Effector CD4-positive, alpha-beta T cell (primary cell): ENCODE measurements around the gene SFTA2.
"Not testable (repeated sequence)": the region's sequence is repeated elsewhere in the genome, so short reads cannot be mapped to it uniquely, and the experiment has no call there.

Experiments
- DNase-seq: peaks from one replicate; pipeline ENCODE4 v3.0.0-alpha.2; 2020

The SFTA2 gene

DNA sequence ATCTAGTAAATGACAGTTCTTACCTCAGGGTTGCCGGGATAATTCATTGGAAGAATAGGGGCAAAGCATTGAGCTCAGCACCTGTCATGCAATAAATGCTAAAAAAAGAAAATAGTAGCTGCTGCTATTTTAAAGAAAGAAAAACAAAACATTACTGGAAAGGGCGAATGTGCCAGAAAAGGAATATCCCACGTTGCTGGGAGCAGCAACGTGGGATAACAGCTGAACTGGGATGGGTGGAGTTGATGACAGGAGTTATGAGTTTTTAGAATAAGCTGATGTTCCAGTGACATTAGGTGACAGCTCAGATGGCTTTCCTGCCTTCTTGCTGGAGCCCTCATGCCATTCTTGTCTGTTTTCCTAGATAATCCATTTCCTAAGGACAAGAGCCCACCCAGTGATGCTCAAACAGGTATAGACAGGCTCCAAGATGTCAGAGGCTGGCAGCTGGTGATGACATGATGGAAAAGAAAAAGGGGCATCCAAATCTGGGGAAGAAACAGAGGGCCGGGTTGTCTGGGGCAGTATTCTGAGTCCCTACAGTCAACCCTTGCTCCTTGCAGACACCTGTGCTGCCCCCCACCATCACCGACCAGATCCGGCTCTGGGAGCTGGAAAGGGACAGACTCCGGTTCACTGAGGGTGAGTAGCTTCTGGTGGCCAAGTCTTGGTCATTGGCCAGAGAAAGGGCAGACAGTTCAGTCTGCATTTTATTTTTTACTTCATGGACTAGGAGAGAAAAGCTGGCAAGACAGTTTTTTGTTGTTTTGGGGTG lies 19.0 kb downstream of the SFTA2 start:
- DNase-seq, result no peak

DNA sequence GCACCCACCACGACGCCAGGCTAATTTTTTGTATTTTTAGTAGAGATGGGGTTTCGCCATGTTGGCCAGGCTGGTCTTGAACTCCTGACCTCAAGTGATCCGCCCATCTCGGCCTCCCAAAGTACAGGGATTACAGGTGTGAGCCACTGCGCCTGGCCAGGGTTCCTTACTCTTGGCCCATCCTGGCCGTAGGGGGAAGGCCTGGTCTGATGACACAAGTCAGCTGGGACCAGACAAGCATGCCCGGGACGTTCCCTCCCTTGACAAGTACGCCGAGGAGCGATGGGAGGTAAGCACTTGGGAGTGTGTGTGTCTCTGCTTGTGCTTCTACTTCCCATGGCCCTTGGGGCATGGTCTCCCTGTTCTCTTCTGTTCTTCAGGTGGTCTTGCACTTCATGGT lies 21.5 kb downstream of the SFTA2 start:
- DNase-seq, result not testable (repeated sequence)

DNA sequence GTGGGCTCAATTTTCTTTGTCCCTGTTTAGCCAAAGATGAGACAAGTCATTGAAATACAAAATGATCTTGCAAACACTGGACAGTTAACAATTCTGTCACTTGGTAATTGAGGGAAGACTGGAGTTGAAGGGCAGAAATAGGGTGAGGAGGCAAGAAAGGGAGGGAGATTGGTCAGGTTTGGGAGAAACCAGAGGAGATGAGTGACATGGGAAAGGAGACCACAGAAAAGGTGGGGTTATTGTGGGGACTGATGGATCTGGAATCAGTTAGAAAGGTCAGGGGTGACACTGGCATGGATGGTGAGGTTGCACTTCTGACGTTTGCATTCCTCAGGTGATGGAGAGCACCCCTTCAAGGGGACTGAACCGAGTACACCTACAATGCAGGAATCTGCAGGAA lies 23.3 kb downstream of the SFTA2 start:
- no peak for DNase-seq

DNA sequence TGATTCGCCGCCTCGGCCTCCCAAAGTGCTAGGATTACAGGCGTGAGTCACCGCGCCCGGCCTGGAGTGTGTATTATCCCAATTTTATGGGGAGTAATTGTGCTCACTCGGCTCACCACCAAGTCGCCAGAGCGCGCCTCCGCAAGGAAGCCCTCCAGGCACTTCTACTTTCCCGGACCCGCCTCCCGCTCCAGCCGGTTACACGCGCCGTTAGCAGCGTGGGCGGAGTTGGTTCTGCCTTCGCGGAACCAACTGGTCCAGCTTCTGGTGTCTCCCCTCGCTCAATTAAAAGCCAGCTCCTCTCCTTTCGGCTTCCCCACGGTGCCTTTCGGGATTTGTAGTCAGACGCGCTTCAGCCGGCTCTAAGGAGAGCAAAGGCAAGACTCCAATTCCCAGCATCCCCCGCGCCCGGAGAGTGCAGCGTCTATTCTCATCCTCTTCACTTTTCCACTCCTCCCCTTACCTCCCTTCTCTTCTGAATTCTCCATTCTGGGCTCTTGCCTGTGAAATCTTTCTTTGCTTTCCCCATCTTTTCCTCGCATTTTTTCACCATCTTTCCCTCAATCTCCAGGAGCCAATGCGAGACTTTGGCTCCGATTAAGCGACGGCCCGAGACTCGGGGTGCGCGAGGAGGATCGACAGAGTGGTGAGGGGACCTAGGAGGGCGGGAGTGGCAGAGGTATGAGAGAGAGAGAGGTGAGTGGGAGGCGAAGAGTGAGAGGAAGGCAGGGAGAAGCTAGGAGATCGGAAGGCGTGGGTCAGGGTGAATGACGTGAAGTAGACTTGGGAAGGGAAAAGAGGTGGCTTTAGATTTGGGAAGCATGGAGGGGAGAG lies 24.0 kb downstream of the SFTA2 start, which contains the start of gene GTF2H4:
Gene GTF2H4, plus strand, starts transcription at position 450 of the 834 bp plus-strand sequence.
- peak; percentile 92 for DNase-seq

DNA sequence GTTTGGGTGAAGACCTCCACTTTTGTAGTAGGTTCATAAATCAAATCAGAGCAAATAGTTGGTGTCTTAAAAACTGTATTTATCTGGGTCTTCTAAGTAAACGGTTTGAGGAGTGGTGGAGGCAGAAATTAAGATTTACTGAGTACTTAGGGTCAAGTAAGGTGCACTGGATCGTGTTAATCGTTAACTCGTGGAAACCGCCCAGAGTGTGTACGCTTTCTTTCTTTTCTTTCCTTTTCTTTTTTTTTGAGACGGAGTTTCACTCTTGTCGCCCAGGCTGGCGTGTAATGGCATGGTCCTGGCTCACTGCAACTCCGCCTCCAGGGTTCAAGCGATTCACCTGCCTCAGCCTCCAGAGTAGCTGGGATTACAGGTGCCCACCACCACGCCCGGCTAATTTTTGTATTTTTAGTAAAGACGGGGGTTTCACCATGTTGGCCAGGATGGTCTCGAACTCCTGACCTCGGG lies 24.6 kb downstream of the SFTA2 start:
- DNase-seq, result not testable (repeated sequence)

DNA sequence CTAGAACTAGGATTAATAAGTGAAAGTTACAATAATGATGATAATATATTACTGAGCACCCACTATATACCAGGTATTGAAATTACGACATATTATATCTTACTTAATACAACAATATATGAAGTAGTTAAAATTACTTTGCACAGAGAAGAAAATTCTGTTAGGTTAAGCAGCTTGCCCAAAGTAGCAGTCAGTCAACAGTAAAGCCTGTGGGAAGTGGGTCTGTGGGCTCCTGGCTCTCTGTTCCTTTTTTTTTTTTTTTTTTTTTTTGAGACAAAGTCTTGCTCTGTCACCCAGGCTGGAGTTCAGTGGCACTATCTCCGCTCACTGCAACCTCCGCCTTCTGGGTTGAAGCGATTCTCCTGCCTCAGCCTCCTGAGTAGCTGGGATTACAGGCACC lies 28.7 kb downstream of the SFTA2 start:
- DNase-seq, result no peak

DNA sequence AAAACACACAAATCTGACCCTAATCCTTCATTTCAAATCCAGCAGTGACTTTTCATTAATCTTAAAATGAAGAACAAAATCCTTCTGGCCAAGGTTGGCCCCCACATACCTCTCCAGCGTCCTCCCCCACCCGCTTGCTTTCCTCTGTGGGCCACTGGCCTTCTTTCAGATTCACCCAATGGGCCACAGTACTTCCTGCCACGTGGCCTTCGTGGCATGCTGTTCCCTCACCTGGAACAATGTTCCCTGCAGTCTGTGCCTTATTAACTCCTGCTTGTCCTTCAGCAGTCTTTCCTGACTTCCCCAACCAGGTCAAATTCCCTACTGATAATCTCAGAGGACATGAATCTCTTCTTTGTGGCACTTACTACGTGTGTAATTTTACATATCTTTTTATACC lies 29.3 kb downstream of the SFTA2 start:
- no peak for DNase-seq

DNA sequence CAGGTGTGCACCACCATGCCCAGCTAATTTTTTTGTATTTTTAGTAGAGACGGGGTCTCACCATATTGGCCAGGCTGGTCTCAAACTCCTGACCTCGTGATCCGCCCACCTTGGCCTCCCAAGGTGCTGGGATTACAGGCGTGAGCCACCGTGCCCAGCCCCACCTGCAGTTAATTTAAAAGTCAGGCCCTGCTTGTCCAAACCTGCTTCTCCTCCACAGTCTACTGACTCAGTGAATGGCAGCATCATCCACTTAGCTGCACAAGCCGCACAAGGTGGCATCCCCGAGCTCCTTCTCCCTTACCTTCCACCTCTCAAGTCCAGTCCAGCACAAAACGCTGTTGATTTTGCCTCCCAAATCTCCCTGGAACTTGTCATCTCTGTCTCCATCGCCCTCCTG lies 29.8 kb downstream of the SFTA2 start:
- DNase-seq, result not testable (repeated sequence)

DNA sequence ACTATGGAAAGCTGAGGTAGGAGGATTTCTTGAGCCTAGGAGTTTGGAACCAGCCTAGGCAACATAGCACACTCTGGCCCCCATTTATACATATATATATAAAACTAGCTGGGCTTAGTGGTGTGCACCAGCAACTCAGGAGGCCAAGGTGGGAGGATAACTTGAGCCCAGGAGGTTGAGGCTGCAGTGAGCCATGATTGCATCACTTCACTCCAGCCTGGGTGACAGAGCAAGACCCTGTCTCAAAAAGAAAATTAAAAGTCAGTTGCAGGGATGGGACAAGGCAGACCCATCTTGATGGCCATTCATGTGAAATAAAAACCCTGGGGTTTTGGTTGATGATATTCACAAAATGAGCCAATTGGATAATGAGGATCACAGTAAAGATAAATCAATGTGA lies 30.5 kb downstream of the SFTA2 start:
- no peak for DNase-seq

DNA sequence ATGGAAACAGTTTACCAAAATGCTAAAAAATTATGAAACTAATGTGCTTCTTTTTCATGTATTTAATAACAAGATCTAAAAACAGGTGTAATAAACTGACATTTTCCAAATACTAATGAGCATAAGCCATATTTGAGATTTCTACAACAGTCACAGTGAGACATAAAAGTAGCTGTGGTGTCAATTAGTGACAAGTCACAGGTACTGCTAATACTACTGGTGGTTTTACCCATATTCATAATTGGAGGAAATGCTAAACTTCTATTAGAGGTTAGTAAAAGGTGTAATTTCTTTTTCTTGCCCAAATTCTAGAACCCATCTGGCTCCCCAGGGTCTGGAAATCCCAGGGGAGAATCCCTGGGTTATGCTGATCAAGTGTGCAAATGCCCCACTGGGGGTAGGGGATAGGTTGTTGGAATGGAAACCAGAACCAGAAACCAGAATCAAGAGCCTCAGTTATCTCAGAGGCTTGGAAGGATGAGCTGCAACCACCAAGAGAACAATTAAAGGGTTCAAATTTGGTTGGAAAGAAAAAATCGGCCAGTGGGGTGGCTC lies 31.0 kb downstream of the SFTA2 start:
- no peak for DNase-seq

DNA sequence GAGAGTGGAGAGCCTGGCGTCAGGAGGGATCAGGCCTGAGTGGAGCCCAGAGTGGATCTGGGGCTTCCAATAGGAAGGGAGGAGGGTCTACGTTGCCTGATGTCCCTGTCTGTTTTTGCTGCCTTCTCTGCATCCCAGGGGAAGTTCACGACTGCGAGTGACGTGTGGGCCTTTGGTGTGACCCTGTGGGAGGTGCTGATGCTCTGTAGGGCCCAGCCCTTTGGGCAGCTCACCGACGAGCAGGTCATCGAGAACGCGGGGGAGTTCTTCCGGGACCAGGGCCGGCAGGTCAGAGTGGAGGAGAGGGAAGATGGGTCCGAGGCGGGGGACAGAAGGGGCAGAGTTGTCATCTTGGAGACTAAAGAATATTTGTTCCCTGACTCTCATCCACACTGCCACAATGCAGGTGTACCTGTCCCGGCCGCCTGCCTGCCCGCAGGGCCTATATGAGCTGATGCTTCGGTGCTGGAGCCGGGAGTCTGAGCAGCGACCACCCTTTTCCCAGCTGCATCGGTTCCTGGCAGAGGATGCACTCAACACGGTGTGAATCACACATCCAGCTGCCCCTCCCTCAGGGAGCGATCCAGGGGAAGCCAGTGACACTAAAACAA lies 33.1 kb downstream of the SFTA2 start:
- DNase-seq, result no peak

DNA sequence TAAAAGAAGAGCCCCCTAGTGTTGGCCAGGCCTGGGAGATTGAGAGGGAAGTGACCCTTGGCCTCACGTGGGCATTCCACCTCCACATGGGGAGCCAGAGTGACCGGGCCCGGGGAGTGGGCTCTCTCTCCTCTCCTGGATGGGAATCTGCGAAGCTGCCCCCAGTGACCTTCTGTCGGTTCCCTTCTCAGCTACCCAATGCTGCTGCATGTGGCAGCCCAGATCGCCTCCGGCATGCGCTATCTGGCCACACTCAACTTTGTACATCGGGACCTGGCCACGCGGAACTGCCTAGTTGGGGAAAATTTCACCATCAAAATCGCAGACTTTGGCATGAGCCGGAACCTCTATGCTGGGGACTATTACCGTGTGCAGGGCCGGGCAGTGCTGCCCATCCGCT lies 34.1 kb downstream of the SFTA2 start:
- no peak for DNase-seq

DNA sequence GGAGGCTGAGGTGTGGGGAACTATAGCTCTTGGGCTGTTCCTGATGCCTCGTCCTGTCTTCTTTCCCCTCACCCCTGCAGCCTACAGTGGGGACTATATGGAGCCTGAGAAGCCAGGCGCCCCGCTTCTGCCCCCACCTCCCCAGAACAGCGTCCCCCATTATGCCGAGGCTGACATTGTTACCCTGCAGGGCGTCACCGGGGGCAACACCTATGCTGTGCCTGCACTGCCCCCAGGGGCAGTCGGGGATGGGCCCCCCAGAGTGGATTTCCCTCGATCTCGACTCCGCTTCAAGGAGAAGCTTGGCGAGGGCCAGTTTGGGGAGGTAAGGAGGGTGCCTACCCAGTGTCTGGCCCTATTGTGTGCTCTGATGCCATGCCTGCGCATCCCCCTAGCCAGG lies 35.4 kb downstream of the SFTA2 start:
- DNase-seq, result no peak

DNA sequence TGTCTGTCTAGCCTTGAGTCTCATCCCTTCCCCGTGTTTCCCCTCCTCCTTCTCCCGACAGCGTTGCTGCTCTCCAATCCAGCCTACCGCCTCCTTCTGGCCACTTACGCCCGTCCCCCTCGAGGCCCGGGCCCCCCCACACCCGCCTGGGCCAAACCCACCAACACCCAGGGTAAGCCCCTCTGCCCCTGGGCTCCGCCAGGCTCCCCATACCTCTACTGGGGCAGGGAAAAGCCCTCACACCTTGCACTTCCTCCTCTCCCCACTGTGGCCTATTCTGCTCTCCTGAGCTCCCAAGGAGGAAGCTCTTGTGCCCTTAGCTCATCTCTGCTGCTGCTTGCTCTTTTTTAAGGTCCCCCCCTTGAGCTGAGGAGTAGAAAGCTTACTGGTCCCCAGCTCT lies 36.6 kb downstream of the SFTA2 start:
- no peak for DNase-seq

DNA sequence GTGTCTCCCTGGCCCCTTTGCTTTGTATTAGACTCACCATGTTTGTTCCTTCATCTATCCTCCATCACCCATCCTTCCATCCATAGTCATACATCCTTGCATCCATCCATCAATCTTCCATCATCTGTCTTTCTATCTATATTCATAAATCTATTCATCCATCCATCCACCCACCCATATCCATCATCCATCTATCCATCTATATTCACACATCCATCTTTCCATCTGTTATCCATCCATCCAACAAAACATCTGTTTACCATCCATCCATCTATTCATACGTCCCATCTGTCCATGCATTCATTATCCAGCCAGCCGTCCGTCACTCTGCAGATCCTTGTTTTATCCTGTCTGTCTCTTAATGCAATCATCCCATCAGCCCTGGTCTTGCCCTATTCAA lies 37.0 kb downstream of the SFTA2 start:
- DNase-seq, result no peak

DNA sequence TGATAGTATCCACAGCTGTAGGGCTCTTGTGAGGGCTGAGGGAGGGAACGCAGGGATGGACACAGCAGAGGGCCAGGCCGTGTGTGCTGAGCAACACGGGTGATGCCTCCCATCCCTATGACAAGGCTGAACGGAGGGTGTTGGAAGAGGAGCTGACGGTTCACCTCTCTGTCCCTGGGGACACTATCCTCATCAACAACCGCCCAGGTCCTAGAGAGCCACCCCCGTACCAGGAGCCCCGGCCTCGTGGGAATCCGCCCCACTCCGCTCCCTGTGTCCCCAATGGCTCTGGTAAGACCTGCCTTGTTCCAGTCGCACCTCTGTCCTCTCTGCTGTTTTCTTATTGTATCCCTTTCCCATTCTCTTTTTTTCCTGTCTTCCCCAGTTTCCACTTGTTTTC lies 37.6 kb downstream of the SFTA2 start:
- DNase-seq, result no peak

DNA sequence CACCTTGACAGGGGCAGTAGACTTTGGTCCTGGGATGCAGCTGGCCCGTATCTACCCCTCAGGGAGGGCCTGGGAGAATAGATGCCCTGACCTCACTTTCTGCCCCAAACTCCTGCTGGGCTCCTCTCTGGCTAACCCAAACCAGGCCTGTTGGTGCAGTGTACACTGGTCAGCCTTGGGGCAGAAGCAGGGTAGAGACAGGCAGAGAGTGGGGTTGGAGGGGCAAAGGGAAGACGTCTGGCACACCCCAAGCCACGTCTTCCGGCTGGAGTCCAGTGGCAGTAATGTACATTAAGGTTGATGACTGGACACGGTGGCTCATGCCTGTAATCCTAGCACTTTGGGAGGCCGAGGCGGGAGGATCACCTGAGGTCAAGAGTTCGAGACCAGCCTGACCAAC lies 38.3 kb downstream of the SFTA2 start:
- no peak for DNase-seq

DNA sequence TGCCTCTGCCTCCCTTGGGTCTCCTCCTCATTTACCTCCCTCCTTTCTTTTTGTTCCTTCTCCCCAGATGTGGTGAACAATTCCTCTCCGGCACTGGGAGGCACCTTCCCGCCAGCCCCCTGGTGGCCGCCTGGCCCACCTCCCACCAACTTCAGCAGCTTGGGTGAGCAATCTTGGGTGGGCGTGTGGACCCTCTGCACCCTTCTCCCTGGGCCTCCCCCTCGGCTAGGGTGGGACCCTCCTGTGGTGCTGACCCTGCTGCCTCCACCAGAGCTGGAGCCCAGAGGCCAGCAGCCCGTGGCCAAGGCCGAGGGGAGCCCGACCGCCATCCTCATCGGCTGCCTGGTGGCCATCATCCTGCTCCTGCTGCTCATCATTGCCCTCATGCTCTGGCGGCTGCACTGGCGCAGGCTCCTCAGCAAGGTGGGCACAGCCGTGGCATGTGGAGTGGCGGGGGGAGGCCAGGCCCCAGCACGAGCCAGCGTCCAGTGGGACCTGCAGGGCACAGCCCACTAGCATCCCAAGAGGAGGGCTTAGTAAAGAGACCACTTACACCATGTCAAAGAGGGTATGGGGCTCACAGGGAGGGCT lies 38.9 kb downstream of the SFTA2 start:
- no peak for DNase-seq

DNA sequence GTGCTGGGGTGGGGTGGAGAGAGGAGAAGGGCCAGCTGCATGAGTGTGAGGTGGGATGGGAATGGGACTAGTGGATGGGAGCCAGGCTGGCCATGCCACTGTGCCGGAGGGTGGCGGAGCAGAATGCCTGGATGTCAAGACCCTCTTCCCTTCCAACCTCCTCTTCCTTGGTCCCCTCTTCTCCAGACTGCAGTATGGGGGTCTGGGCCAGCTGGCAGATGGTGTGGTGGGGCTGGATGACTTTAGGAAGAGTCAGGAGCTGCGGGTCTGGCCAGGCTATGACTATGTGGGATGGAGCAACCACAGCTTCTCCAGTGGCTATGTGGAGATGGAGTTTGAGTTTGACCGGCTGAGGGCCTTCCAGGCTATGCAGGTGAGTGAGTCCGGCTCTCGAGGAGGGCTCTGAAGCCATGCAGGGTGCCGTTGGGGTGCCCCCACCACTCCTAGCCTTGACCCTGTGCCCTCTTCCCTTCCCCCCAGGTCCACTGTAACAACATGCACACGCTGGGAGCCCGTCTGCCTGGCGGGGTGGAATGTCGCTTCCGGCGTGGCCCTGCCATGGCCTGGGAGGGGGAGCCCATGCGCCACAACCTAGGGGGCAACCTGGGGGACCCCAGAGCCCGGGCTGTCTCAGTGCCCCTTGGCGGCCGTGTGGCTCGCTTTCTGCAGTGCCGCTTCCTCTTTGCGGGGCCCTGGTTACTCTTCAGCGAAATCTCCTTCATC lies 40.0 kb downstream of the SFTA2 start:
- DNase-seq, result no peak

DNA sequence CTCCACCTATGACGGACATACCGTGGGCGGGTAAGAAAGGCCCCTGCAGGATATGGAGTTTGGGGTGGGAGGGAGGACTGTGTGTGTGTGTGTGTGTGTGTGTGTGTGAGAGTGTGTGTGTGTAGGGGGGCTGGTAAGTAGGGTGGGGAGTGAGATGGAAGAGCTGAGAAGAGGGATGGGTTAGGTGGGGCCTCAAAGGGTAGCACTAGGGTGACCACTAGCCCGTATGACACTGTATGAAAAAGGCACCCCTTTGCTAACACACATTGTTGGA lies 40.6 kb downstream of the SFTA2 start:
- no peak for DNase-seq

DNA sequence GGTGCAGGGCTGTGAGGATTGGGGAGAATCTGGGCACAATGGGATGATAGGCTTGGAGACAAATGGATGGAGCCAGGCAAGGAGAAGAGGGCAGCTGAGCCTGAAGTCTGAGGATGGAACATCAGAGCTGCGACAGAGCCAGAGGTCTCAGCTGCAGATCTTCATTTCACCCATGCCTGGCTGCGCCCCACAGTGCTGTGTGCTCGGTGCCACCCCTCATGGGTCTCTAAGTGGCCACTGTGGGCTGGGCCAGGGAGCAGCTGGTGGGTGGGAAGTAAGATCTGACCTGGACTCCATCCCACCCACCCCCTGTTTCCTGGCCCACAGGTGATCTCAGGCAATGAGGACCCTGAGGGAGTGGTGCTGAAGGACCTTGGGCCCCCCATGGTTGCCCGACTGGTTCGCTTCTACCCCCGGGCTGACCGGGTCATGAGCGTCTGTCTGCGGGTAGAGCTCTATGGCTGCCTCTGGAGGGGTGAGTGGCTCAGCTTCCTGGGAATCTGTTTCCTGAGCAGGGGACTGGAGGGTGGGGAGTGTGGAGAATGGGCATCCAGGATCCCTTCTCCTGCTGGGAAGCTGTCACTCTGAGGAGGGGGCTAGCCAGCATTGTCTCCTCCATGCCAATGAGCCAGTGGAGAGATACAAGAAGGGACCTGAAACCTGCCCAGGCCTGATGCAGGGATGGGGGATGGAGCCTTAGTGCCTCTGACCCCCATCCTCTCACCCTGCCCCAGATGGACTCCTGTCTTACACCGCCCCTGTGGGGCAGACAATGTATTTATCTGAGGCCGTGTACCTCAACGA lies 41.1 kb downstream of the SFTA2 start:
- DNase-seq, result no peak
